PFSK-1 (cell line): Measurements from ENCODE around the gene AVL9.

Experiments
- FOXP2 ChIP-seq: optimal IDR thresholded peaks from 2 replicates; pipeline ENCODE3; 2011; ENCODE audit warnings: borderline replicate concordance, control low read depth, inconsistent platforms; ENCODE audit not compliant: insufficient read depth; ENCODE audit errors: extremely low read length, extremely low read depth
- POLR2AphosphoS5 ChIP-seq: IDR thresholded peaks from 2 replicates; pipeline ENCODE4 v1.6.1; 2012; ENCODE audit warnings: low read depth, mild to moderate bottlenecking, control low read depth, low read length, moderate library complexity
- REST ChIP-seq, 2 experiments: IDR thresholded peaks; 2 replicates each; pipeline versions ENCODE4 v1.6.1 to v1.8.0; 2011 to 2012; ENCODE audit warnings: low read depth in 2 of 2, low read length in 2 of 2, control low read depth in 1 of 2, inconsistent platforms in 1 of 2, mild to moderate bottlenecking in 1 of 2, moderate library complexity in 1 of 2; ENCODE audit not compliant: insufficient read depth in 1 of 2
- SIN3A ChIP-seq: IDR thresholded peaks from 2 replicates; pipeline ENCODE4 v1.6.1; 2012; ENCODE audit warnings: mild to moderate bottlenecking, low read length, moderate library complexity, borderline replicate concordance; ENCODE audit not compliant: insufficient read depth
- TAF1 ChIP-seq: IDR thresholded peaks from 2 replicates; pipeline ENCODE4 v1.6.1; 2012; ENCODE audit warnings: low read length, control low read depth, borderline replicate concordance; ENCODE audit not compliant: insufficient read depth

AVL9 gene

GRCh38 chr7:32459788-32460187 is 35.5 kb upstream of the AVL9 start:
- TF ChIP-seq TAF1 (no peak), SIN3A (no peak)

- TF ChIP-seq TAF1 (no peak), POLR2AphosphoS5 (no peak), FOXP2 (no peak), SIN3A (no peak), REST (IDR thresholded peaks at IDR 0.05; ENCODE audit: insufficient read depth in 1 of 2, low read depth in 2 of 2, low read length in 2 of 2) (no peak)
Measured at GRCh38 chr7:32461484-32461883, 33.8 kb upstream of the AVL9 start.

- TF ChIP-seq SIN3A: no peak
- no peak for TF ChIP-seq TAF1
- TF ChIP-seq REST (IDR thresholded peaks at IDR 0.05; ENCODE audit: insufficient read depth in 1 of 2, low read depth in 2 of 2, low read length in 2 of 2): no peak
- TF ChIP-seq FOXP2: no peak
- no peak for TF ChIP-seq POLR2AphosphoS5
Measured at GRCh38 chr7:32462451-32462850, 32.8 kb upstream of the AVL9 start.

GRCh38 chr7:32462977-32463376 is 32.3 kb upstream of the AVL9 start:
- no peak for TF ChIP-seq FOXP2
- no peak for TF ChIP-seq SIN3A
- TF ChIP-seq POLR2AphosphoS5: no peak
- TF ChIP-seq REST (IDR thresholded peaks at IDR 0.05; ENCODE audit: insufficient read depth in 1 of 2, low read depth in 2 of 2, low read length in 2 of 2): no peak
- no peak for TF ChIP-seq TAF1

- TF ChIP-seq FOXP2: no peak
- no peak for TF ChIP-seq REST (IDR thresholded peaks at IDR 0.05; ENCODE audit: insufficient read depth in 1 of 2, low read depth in 2 of 2, low read length in 2 of 2)
- TF ChIP-seq TAF1: no peak
- no peak for TF ChIP-seq SIN3A
- no peak for TF ChIP-seq POLR2AphosphoS5
Measured at GRCh38 chr7:32470871-32471270, 24.4 kb upstream of the AVL9 start.
